ENCODE data around the gene MTR. TPM values are rescaled to one million over a fixed set of nuclear protein-coding genes. Genes with fewer than 3 reads are reported as not detected.

Gene MTR
- total RNA-seq, 1 experiment from 2014 or later = 24.6 TPM

DNA sequence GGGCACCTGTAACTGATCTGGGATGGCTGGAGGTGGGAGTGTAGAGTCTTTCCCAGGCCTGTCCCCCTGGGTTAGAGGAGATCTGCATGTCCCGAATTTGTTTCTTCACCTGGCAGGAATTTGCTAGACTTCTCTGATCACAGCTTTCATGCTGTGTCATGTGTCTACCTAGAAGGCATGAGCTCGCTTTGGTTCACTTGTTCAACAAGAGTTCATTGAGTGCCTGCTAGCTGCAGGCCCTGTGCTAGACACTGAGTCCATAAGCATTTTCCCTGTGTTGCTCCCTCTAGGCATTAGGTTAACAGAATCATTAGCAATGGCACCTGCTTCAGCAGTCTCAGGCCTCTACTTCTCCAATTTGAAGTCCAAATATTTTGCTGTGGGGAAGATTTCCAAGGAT is 101.6 kb downstream of the MTR start:
- ChIA-PET POLR2A (no interaction called here), RAD21 (ENCODE audit: low non-redundant PET in 1 of 2, low total read pairs in 2 of 2, uncharacterized antibody in 2 of 2, unreplicated experiment in 2 of 2) (no interaction called here), CTCF (no interaction called here)
- ATAC-seq = no peak
- Histone ChIP-seq H3K9ac (ENCODE audit: low read length) (no peak overlapping the region), H3K36me3 (ENCODE audit: control insufficient read depth in 1 of 2, insufficient read depth in 2 of 2, low read length in 2 of 2) (peaks cover 5 to 6% of the 10 kb centered on the region in 2 experiments; a peak in 2 of 4 replicates), H2AFZ (ENCODE audit: low read depth, low read length, poor library complexity, severe bottlenecking) (no peak overlapping the region), H3K27ac (ENCODE audit: low read depth, low read length) (no peak overlapping the region), H3K4me2 (ENCODE audit: low read length) (no peak overlapping the region), H3K27me3 (ENCODE audit: insufficient read depth, low read length) (no peaks in the 10 kb centered on the region), H4K20me1 (ENCODE audit: insufficient read depth) (no peaks in the 10 kb centered on the region), H3K4me1 (ENCODE audit: control insufficient read depth in 1 of 2, insufficient read depth in 2 of 2, low read length in 2 of 2) (no peaks in the 10 kb centered on the region), H3K79me2 (ENCODE audit: insufficient read depth, low read length) (no peaks in the 10 kb centered on the region), H3K9me2 (ENCODE audit: insufficient read depth) (no peaks in the 10 kb centered on the region), H3K9me3 (ENCODE audit: control insufficient read depth in 1 of 2, insufficient read depth in 1 of 2, low read depth in 1 of 2, low read length in 2 of 2) (no peaks in the 10 kb centered on the region), H3K4me3 (replicated peaks in 1 of 2; ENCODE audit: low read depth in 1 of 2, low read length in 2 of 2) (no peak overlapping the region)
- TF ChIP-seq, protein P1, sequence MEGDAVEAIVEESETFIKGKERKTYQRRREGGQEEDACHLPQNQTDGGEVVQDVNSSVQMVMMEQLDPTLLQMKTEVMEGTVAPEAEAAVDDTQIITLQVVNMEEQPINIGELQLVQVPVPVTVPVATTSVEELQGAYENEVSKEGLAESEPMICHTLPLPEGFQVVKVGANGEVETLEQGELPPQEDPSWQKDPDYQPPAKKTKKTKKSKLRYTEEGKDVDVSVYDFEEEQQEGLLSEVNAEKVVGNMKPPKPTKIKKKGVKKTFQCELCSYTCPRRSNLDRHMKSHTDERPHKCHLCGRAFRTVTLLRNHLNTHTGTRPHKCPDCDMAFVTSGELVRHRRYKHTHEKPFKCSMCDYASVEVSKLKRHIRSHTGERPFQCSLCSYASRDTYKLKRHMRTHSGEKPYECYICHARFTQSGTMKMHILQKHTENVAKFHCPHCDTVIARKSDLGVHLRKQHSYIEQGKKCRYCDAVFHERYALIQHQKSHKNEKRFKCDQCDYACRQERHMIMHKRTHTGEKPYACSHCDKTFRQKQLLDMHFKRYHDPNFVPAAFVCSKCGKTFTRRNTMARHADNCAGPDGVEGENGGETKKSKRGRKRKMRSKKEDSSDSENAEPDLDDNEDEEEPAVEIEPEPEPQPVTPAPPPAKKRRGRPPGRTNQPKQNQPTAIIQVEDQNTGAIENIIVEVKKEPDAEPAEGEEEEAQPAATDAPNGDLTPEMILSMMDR (IDR thresholded peaks at IDR 0.05 in 2 of 3, conservative IDR thresholded peaks at IDR 0.05 in 1 of 3; ENCODE audit: borderline replicate concordance in 1 of 3, insufficient read depth in 1 of 3, low read depth in 2 of 3, low read length in 2 of 3) = no peak
- TF ChIP-seq EGR1 (IDR thresholded peaks at IDR 0.05; ENCODE audit: low read depth) (no peak), SRF (IDR thresholded peaks at IDR 0.05; ENCODE audit: low read depth) (no peak), POLR2AphosphoS5 (IDR thresholded peaks at IDR 0.05; ENCODE audit: low read depth, low read length) (no peak), POLR2A (IDR thresholded peaks at IDR 0.05; ENCODE audit: borderline replicate concordance, extremely low read depth, insufficient read depth, insufficient read length) (no peak), ZNF274 (IDR thresholded peaks at IDR 0.05; ENCODE audit: low read depth, low read length) (no peak), TCF7L2 (IDR thresholded peaks at IDR 0.05; ENCODE audit: borderline replicate concordance, extremely low read depth, insufficient read depth, insufficient read length) (no peak), CBX3 (IDR thresholded peaks at IDR 0.05; ENCODE audit: low read depth) (no peak), YY1 (IDR thresholded peaks at IDR 0.05; ENCODE audit: extremely low read depth, insufficient replicate concordance, low read depth, low read length) (no peak), EZH2 (IDR thresholded peaks at IDR 0.05) (no peak), EZH2phosphoT487 (IDR thresholded peaks at IDR 0.05; ENCODE audit: borderline replicate concordance) (no peak), CEBPB (IDR thresholded peaks at IDR 0.05; ENCODE audit: low read depth) (no peak), ELF1 (IDR thresholded peaks at IDR 0.05; ENCODE audit: borderline replicate concordance, low read depth) (no peak)
- TF ChIP-seq, protein P2, sequence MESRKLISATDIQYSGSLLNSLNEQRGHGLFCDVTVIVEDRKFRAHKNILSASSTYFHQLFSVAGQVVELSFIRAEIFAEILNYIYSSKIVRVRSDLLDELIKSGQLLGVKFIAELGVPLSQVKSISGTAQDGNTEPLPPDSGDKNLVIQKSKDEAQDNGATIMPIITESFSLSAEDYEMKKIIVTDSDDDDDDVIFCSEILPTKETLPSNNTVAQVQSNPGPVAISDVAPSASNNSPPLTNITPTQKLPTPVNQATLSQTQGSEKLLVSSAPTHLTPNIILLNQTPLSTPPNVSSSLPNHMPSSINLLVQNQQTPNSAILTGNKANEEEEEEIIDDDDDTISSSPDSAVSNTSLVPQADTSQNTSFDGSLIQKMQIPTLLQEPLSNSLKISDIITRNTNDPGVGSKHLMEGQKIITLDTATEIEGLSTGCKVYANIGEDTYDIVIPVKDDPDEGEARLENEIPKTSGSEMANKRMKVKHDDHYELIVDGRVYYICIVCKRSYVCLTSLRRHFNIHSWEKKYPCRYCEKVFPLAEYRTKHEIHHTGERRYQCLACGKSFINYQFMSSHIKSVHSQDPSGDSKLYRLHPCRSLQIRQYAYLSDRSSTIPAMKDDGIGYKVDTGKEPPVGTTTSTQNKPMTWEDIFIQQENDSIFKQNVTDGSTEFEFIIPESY (IDR thresholded peaks at IDR 0.05; ENCODE audit: extremely low read depth, insufficient replicate concordance, low read length) = no peak
- TF ChIP-seq, protein P3, sequence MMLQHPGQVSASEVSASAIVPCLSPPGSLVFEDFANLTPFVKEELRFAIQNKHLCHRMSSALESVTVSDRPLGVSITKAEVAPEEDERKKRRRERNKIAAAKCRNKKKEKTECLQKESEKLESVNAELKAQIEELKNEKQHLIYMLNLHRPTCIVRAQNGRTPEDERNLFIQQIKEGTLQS (IDR thresholded peaks at IDR 0.05) = no peak
- TF ChIP-seq, protein P4, sequence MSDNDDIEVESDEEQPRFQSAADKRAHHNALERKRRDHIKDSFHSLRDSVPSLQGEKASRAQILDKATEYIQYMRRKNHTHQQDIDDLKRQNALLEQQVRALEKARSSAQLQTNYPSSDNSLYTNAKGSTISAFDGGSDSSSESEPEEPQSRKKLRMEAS (IDR thresholded peaks at IDR 0.05) = no peak
- no TSS peak for BruUV-seq (replicated peaks)
- intact Hi-C loops (cut with micrococcal nuclease) = no loop called here
- no peak for DNase-seq (ENCODE audit: low read depth, low spot score)

Measured in HCT116 (cell line).